ENCODE results near the gene HDAC2. TPM values are rescaled to one million over a fixed set of nuclear protein-coding genes. Genes with fewer than 3 reads are reported as not detected.
"Not testable (repeated sequence)": the region's sequence is repeated elsewhere in the genome, so short reads cannot be mapped to it uniquely, and the experiment has no call there.

The HDAC2 gene
- total RNA-seq, 1 donor from 2014 or later: 128 TPM

DNA sequence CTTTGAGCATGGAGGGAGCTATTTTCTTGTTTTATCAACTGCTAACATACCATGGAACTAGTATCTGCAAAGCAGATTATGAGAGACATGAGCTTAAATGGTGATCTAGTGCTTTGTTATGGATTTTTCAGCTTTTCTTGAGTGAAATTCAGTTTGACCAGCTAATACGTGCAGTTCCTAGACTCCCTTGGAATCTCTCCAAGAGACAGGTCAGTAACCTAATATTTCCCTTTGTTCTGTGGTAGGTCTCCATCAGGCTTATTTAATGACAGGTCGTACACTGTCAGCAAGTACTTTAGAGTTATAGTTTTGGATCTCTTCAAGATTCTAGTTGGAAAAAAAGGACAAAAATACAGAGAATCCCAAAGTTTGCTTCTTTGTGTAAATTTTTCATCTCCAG is 43.9 kb downstream of the HDAC2 start:
- H3K36me3 Mint-ChIP-seq (ENCODE audit: low read depth): no peaks in the 10 kb centered on the region
- H3K4me3 Mint-ChIP-seq: no peak overlapping the region
- intact Hi-C loops (cut with micrococcal nuclease): no loop called here
- H3K27ac Mint-ChIP-seq: no peak overlapping the region
- no peaks in the 10 kb centered on the region for H3K4me1 Mint-ChIP-seq (ENCODE audit: low read depth)
- peaks cover 10% of the 10 kb centered on the region for H3K9me3 Mint-ChIP-seq
- H3K27me3 Mint-ChIP-seq (ENCODE audit: insufficient read depth): peaks cover 4% of the 10 kb centered on the region
- DNase-seq (ENCODE audit: low spot score): no peak

DNA sequence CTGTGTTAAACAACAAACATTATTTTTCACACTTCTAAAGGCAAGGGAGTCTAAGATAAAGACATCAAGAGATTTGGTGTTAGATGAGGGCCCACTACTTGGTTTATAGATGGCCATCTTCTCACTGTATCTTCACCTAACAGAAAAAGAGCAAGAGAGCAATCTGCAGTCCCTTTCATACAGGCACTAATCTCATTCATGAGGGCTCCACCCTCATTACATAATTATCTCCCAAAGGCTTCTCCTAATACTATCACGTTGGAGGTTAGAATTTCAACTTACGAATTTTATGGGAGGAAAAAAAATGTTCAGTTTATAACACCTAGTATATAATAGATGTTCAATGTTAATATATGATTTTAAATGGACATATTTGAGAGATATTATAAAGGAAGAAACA is 45.6 kb downstream of the HDAC2 start:
- H3K4me1 Mint-ChIP-seq (ENCODE audit: low read depth): peaks cover 7% of the 10 kb centered on the region
- intact Hi-C loops (cut with micrococcal nuclease): no loop called here
- DNase-seq (ENCODE audit: low spot score): no peak
- H3K27ac Mint-ChIP-seq: no peak overlapping the region
- peaks cover 10% of the 10 kb centered on the region for H3K9me3 Mint-ChIP-seq
- H3K27me3 Mint-ChIP-seq (ENCODE audit: insufficient read depth): peaks cover 2% of the 10 kb centered on the region
- no peak overlapping the region for H3K4me3 Mint-ChIP-seq
- no peaks in the 10 kb centered on the region for H3K36me3 Mint-ChIP-seq (ENCODE audit: low read depth)

DNA sequence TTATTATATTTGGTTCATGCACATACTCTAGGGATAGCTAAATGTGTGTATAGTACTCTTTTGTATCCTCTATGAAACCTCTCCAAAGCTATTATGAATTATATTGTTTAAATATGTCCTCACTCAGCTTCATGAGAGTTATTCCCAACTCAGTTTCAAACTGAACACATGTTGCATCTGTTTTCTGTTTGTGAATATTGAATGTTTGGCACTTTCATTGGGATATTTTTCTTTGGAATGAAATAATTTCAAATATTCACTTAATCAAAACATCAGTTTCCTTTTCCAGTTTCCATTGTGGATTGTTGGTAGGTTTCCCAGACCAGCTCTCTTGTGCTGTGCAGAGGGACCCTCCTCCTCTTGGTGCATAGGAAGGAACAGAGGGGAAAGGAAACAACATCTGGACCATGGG is 46.6 kb downstream of the HDAC2 start:
- DNase-seq (ENCODE audit: low spot score): no peak
- H3K27me3 Mint-ChIP-seq (ENCODE audit: insufficient read depth): peaks cover 2% of the 10 kb centered on the region
- H3K4me1 Mint-ChIP-seq (ENCODE audit: low read depth): peaks cover 7% of the 10 kb centered on the region
- H3K27ac Mint-ChIP-seq: no peak overlapping the region
- H3K4me3 Mint-ChIP-seq: no peak overlapping the region
- no peaks in the 10 kb centered on the region for H3K36me3 Mint-ChIP-seq (ENCODE audit: low read depth)
- peaks cover under 1% of the 10 kb centered on the region for H3K9me3 Mint-ChIP-seq
- intact Hi-C loops (cut with micrococcal nuclease): no loop called here

DNA sequence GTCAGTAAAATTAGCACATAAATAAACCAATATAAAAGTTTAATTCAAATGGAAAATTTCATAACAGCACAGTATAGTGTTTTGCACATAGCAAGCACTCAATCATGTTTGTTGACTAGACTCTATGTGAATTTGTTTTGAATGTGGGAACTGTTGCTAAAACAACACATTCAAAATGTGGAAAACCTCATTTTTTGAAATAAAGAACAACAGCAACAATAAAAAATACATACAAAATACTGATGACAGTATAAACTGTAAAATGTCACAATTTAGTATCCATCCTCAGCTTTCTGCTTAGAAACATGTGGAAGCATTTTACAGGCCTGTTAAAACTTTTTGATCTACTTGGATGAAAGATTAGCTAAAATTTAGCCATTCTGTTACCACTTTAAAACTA is 47.4 kb downstream of the HDAC2 start:
- DNase-seq (ENCODE audit: low spot score): no peak
- H3K36me3 Mint-ChIP-seq (ENCODE audit: low read depth): no peaks in the 10 kb centered on the region
- H3K4me1 Mint-ChIP-seq (ENCODE audit: low read depth): peaks cover 7% of the 10 kb centered on the region
- no peaks in the 10 kb centered on the region for H3K9me3 Mint-ChIP-seq
- H3K27me3 Mint-ChIP-seq (ENCODE audit: insufficient read depth): peaks cover 2% of the 10 kb centered on the region
- intact Hi-C loops (cut with micrococcal nuclease): no loop called here
- H3K27ac Mint-ChIP-seq: no peak overlapping the region
- H3K4me3 Mint-ChIP-seq: no peak overlapping the region

DNA sequence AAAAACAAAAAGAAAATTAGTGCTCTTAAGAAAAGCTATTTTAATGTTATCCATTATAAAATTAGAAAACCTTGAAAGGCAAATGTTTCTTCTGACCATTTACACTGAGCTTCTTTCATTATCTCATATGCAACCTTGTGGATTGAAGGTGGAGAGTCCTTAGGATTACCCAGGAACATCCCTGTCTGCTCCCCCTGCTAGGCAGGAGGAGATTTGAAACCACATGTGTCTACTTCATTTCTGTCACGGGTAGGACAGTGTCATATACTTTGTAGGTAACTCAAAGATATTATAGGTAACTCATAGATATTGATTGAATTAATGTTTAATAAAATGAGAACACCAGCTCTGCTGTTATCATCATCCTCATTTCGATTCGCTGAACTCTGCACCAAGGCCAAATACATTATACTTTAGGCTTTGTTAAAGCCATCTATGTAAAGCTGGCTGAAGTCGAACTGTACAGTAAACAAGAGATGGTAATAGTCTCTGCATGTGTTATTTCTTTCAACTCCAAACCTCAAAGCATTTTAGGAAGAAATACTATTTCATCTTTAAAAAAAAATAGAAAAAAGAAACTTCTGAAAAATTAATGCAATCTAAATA is 49.5 kb downstream of the HDAC2 start:
- intact Hi-C loops (cut with micrococcal nuclease): no loop called here

DNA sequence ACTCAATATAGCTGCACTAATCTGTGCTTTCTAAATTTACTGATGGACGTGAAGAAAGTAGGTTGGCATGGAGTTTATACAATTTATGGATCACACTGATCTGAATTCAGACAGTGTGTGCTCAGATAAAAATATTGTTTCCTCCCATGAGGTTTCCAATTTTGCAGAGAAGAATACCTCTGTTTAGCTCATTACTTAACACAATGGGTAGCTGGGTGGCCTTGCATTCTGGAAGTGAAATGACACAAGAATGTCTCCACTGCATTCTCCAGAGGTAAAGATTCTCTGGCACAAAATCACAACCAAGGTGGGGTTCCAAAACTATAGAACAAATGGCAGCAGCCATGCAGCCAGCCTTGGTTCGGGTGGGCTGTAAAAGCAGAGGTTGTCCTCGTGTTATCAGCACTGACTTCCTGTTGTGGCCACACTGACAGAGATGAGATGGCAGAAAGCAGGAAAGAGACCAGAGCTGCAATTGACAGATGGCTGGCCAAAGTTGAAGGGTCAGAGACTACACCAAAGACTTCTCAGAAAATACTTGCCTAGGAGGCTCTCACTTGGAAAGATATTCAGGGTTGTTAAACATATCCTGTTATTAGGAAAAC is 50.2 kb downstream of the HDAC2 start:
- Mint-ChIP-seq H3K9me3 (no peaks in the 10 kb centered on the region), H3K27me3 (ENCODE audit: insufficient read depth) (peaks cover 4% of the 10 kb centered on the region), H3K36me3 (ENCODE audit: low read depth) (no peaks in the 10 kb centered on the region), H3K27ac (no peak overlapping the region), H3K4me1 (ENCODE audit: low read depth) (peaks cover 7% of the 10 kb centered on the region), H3K4me3 (no peak overlapping the region)
- intact Hi-C loops (cut with micrococcal nuclease): no loop called here
- DNase-seq (ENCODE audit: low spot score): no peak

More for the DNA sequence above, 49.5 kb downstream of the HDAC2 start:
- DNase-seq (ENCODE audit: low spot score): no peak
- Mint-ChIP-seq H3K36me3 (ENCODE audit: low read depth) (no peaks in the 10 kb centered on the region), H3K27ac (no peak overlapping the region), H3K27me3 (ENCODE audit: insufficient read depth) (peaks cover 2% of the 10 kb centered on the region), H3K4me1 (ENCODE audit: low read depth) (peaks cover 7% of the 10 kb centered on the region), H3K9me3 (no peaks in the 10 kb centered on the region), H3K4me3 (no peak overlapping the region)

DNA sequence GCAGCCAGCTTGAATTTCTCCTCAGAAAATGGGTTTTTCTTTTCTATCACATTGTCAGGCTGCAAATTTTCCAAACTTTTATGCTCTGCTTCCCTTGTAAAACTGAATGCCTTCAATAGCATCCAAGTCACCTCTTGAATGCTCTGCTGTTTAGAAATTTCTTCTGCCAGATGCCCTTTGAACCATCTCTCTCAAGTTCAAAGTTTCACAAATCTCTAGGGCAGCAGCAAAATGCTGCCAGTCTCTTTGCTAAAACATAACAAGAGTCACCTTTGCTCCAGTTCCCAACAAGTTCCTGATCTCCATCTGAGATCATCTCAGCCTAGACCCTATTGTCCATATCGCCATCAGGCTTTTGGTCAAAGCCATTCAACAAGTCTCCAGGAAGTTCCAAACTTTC is 60.7 kb downstream of the HDAC2 start:
- DNase-seq (ENCODE audit: low spot score); intact Hi-C loops (cut with micrococcal nuclease); H3K27ac Mint-ChIP-seq; H3K4me3 Mint-ChIP-seq; H3K9me3 Mint-ChIP-seq; H3K4me1 Mint-ChIP-seq (ENCODE audit: low read depth); H3K36me3 Mint-ChIP-seq (ENCODE audit: low read depth): not testable (repeated sequence)
- peaks cover 13% of the 10 kb centered on the region for H3K27me3 Mint-ChIP-seq (ENCODE audit: insufficient read depth)

DNA sequence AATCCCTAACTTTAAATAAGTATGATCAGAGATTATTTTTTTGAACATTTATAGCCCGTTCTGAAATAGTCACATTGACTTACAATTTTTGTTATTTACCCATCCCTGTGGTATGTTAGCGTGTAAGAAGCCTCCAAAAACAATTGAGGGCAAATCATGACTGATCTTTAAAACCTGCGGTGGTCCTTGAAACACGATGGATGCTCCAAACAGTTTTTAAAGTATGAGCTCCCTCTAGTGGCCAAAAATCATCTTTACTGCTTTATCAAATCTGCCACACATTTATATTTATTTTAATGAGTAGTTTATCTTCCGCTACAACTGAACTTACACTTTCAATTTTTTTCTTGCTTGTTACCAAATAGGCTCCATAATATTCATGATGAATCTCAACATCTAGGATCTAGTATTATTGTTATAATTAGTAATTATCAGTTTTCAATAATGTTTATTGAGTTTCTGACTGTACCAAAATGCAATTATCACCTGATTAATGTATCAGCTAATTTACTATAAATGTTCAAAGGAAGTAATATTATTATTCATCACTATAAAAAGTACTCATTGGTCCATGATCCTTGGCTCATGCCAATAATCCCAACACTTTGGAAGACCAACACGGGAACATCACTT is 61.6 kb downstream of the HDAC2 start:
- DNase-seq (ENCODE audit: low spot score): no peak
- H3K36me3 Mint-ChIP-seq (ENCODE audit: low read depth): no peaks in the 10 kb centered on the region
- H3K4me1 Mint-ChIP-seq (ENCODE audit: low read depth): no peaks in the 10 kb centered on the region
- intact Hi-C loops (cut with micrococcal nuclease): loop anchor here (1.0 kb wide), 3 partner anchors 603 to 1729 kb away; no protein-coding TSS in a partner anchor
- no peaks in the 10 kb centered on the region for H3K9me3 Mint-ChIP-seq
- H3K27me3 Mint-ChIP-seq (ENCODE audit: insufficient read depth): peaks cover 9% of the 10 kb centered on the region
- no peak overlapping the region for H3K27ac Mint-ChIP-seq
- H3K4me3 Mint-ChIP-seq: no peak overlapping the region

DNA sequence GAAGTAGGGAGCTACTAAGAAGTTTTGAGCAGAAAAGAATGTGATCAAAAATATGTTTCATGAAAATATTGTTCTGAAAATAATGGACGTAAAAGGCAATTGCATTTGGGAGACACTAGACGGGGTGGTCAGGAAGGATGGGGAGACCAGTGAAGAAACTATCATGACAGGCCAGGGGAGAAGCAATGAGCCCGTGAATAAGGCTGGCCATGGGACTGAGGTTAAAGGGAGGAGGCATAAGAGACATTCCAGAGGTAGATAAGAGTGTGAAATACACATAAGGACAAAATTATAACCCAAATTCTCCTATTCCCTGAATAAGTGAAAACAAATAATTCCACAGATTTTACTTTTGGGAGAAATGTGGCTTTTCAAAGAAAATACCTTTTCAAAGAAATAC is 62.1 kb downstream of the HDAC2 start:
- no peak for DNase-seq (ENCODE audit: low spot score)
- no peaks in the 10 kb centered on the region for H3K36me3 Mint-ChIP-seq (ENCODE audit: low read depth)
- peaks cover 7% of the 10 kb centered on the region for H3K27me3 Mint-ChIP-seq (ENCODE audit: insufficient read depth)
- intact Hi-C loops (cut with micrococcal nuclease): loop anchor here (1.0 kb wide), 3 partner anchors 602 to 1728 kb away; no protein-coding TSS in a partner anchor
- no peaks in the 10 kb centered on the region for H3K4me1 Mint-ChIP-seq (ENCODE audit: low read depth)
- no peak overlapping the region for H3K4me3 Mint-ChIP-seq
- no peak overlapping the region for H3K27ac Mint-ChIP-seq
- H3K9me3 Mint-ChIP-seq: no peaks in the 10 kb centered on the region

DNA sequence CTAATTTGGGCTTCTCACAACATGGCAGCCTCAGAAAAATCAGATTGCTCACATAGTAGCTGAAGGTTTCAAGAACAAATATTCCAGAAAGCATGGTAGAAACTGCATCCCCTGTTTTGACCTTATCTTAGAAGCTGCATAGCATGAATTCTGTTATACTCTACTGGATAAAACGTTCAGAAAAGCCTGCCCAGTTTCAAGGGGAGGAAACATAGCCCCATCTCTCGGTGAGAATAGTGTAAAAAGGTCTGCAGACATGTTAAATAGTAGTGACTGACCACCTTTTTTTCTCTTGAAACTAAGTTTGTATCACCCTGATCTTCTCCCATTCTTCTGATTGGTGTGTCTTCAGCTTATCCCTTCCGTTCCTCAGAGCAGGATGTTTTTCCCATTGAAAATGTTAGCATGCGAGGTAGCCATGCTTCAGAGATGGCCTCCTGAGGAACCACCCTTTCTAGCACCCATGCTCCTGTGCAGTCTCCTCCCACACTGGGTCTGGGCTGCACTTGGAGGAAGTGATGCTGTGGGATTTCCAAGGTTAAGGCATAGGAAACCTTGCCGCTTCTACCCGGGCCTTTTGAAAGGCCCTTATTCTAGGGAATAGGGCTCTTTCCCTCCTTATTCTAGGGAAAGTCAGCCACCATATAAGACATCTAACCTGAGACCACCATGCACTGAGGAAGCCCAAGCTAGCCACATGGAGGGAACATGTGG is 63.7 kb downstream of the HDAC2 start:
- Mint-ChIP-seq H3K9me3 (no peaks in the 10 kb centered on the region), H3K4me1 (ENCODE audit: low read depth) (no peaks in the 10 kb centered on the region), H3K27ac (no peak overlapping the region), H3K36me3 (ENCODE audit: low read depth) (no peaks in the 10 kb centered on the region), H3K27me3 (ENCODE audit: insufficient read depth) (peaks cover 7% of the 10 kb centered on the region), H3K4me3 (no peak overlapping the region)
- intact Hi-C loops (cut with micrococcal nuclease): no loop called here
- DNase-seq (ENCODE audit: low spot score): no peak

DNA sequence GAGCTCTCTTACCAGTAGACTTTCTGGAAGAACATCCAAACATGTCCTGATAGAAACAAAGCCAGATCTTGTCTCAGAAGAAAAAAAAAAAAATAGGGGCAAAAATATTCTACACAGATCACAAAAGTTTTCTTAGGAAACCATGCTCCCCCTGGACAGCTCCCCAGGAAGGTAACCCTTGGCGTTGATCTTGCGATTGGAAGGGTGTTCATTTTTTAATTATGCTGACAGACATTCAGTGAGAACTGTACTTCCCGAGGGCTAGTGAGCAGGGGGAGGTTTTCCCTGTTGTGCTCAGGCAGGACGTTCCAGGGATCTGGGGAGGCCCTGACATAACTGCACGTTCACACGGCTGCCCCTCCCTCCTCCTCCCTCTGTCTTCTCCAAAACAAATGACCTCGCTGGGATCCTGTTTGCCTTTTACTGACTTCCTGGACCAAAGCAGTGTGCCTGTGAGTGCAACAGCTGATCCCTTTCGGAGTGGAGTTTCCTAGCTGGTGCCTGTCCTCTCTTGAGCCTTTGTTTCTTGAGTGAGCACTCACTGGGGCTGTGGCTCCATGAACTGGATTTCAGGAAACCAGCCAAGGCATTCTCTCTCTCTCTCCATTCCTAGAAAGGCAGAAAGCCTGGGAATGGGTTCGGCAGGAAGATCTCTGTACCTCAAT is 67.2 kb downstream of the HDAC2 start:
- H3K36me3 Mint-ChIP-seq (ENCODE audit: low read depth): no peaks in the 10 kb centered on the region
- H3K4me1 Mint-ChIP-seq (ENCODE audit: low read depth): no peaks in the 10 kb centered on the region
- intact Hi-C loops (cut with micrococcal nuclease): no loop called here

DNA sequence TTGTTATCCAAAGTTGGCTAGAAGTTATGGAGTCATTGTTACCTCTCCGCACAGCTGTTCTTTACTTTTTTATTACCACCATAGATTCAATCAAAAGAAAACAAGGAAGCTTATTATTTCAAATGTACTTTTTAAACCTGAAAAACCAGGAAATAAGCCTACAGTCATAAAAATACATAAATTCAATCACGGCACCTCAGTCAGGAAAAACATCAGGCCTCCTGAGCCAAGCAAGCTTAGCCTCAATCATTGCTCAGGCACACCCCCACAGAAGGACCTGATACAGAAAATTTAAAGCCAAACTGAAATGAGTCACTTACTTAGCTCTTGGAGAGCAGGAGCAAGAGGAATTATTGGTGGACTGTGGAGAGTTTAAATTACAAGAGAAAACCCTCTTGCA is 69.5 kb downstream of the HDAC2 start:
- no peak for DNase-seq (ENCODE audit: low spot score)
- Mint-ChIP-seq H3K9me3 (no peaks in the 10 kb centered on the region), H3K36me3 (ENCODE audit: low read depth) (no peaks in the 10 kb centered on the region), H3K27ac (no peak overlapping the region), H3K27me3 (ENCODE audit: insufficient read depth) (peaks cover 2% of the 10 kb centered on the region), H3K4me3 (no peak overlapping the region), H3K4me1 (ENCODE audit: low read depth) (no peaks in the 10 kb centered on the region)
- intact Hi-C loops (cut with micrococcal nuclease): no loop called here

More for the DNA sequence above, 67.2 kb downstream of the HDAC2 start:
- DNase-seq (ENCODE audit: low spot score): no peak
- Mint-ChIP-seq H3K9me3 (no peaks in the 10 kb centered on the region), H3K27ac (no peak overlapping the region), H3K27me3 (ENCODE audit: insufficient read depth) (peaks cover 2% of the 10 kb centered on the region), H3K4me3 (no peak overlapping the region)
